GM21825 (cell line): ENCODE data around the gene POU3F1.

Experiments
- ATAC-seq: cut with Tn5 transposase; IDR thresholded peaks from one replicate; pipeline ENCODE4 v1.9.1; 2021; ENCODE audit warnings: mild to moderate bottlenecking, moderate library complexity; ENCODE audit not compliant: unreplicated experiment

POU3F1 gene

DNA sequence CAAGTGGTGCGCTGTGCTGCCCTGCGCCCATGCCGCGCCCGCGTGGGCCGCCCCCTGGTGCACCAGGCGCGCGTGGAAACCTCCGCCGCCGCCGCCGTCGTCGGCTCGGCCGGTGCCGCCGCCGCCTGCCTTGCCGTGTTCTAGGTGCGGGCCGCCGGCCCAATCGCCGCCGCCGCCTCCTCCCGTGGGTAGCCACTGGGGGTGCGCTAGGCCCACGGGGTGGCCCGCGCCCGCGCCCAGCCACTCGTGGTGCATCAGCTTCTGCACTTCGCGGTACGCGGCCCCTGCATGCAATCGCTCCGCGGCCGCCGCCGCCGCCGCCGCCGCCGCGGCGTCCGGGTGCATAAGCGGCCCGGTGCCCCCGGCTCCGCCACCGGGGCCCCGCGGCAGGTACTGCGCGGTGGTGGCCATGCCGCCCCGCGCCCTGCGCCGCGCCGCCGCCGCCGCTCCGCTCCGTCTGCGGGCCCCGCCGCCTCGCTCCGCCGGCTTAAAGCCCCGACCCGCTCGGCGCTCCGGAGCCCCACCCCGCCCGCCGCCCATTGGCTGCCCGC, at the start of gene POU3F1:
TSS of gene POU3F1 (minus strand) at position 461 of the 551 bp plus-strand sequence. CDS start at position 411, 50 bp downstream.
- ATAC-seq: peak; percentile 4

DNA sequence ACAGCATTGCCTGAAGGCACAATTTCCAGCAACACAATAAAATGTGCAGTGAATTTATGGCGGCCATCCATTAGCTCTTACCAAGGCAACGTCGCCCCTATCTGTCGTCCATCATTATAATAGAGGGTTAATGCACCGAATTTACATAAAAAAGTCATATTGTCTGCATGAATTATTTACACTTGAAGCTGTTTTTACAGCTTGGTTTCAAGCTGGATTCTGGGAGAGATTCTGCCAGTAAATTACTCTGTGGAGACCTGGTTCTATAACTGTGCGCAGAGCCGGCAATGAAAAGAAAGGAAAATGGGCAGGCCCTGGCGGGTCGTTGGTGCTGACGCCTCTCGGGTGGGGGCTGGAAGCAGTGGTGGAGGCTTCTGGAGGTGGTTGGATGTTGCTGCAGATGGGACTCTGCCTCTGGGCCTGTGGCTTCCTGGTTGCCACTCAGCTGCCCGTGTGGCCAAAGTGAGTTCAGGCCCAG, 48.9 kb upstream of the POU3F1 start:
- no peak for ATAC-seq

DNA sequence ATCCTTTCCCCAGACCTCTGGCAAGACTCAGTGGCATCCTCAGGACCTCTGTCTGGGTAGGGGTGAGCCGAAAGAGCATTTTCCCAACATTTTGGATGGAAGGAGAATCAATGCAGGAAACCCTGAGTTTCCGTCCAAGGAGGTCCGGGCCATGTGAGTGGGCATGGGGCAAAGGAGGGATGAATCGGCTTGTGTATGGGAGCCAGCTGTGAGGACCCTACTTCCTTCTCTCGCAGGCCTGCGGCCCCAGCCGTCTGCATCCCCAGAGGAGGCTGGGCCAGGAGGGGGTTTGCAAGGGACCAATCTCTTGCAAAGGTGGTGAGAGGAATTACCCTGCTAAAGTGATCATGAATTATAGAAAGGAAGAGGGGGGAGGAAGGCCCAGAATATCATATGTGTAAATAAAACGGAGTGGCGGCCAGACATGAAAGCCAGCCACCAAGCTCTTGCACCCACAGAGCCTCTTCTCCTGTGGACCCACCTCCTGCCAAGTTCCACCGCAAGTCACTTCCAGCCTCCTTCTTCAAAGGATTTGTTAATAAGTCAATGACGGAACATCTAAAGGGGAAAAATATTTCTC, 48.2 kb upstream of the POU3F1 start:
- ATAC-seq: no peak

DNA sequence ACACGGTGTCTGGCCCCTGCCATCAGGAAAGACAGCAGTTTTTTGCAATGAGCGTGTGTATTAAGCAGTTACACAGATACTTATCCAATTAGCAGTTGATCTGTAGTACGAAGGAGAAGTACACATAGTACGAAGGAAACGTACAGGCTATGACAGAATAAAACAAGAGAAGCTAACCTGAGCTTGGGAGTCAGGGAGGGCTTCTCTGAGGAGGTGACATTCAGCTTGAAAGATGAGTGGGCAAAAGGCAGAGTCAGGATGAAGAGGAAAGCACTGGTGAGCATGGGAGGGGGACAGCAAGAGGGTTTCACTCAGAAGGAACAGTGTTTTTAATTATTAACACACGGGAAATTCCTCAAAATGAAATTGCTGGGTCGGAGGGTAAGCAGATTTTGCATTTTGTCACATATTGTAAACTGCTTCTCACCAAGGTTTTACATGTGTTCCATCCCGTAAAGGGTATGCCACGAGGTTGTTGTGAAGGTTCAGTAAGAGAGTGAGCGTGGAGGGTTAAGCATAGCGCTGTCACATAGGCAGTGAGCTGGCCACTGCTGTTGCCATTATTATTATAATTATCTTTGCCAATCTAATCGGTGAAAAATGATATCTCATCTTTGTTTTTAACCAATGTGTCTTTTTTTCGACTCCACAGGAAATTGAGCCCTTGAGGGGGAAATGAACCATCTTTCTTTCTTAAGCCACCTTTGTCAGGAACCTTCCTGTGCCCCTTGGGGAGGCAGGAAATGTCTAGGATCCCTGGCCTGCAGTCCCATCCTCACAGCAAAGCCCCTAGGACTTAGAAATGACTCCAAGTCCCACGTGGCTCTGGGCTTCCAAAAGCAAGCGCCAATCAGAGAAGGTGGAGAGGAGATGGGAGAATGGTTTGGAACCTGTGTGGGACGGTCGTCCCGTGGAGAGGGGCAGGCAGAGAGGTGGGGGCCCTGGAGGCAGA, 47.3 kb upstream of the POU3F1 start:
- no peak for ATAC-seq

DNA sequence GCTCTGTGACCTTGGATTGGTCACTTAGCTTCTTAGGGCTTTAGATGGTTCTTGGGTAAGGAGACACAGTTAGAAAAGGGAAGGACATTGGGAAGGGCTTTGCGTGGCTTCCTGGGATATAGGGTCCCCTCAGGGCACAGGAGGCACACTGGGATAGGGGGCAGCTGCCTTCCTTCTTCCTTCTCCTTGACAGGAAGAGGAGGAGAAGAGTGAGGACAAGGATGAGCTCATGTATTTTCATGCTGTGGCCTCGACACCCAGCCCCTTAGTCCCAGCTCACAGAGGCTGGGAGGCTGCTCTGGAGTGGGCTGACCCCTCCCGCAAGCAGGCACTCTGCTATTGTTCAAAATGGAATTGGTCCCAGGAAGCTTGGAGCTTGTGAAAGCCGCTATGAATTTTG, 45.7 kb upstream of the POU3F1 start:
- no peak for ATAC-seq

DNA sequence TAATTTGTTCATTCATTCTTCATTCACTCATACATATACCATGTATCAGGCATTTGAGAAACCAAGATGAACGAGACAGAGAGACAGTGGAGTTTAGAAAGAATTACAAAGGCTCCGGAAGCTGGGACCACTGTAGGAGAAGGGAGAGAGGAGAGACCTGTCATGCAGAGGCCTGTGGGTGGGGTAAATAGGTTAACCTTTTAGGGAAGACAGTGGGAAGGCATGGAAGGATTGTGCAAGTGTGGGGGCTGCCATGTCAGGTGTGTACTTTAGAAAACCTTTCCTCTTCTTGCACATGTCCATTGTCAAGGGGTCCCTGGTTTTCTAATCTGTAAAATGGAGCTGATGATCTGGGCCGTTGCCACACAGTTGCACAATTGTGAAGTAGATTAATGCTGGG, 44.2 kb upstream of the POU3F1 start:
- no peak for ATAC-seq

DNA sequence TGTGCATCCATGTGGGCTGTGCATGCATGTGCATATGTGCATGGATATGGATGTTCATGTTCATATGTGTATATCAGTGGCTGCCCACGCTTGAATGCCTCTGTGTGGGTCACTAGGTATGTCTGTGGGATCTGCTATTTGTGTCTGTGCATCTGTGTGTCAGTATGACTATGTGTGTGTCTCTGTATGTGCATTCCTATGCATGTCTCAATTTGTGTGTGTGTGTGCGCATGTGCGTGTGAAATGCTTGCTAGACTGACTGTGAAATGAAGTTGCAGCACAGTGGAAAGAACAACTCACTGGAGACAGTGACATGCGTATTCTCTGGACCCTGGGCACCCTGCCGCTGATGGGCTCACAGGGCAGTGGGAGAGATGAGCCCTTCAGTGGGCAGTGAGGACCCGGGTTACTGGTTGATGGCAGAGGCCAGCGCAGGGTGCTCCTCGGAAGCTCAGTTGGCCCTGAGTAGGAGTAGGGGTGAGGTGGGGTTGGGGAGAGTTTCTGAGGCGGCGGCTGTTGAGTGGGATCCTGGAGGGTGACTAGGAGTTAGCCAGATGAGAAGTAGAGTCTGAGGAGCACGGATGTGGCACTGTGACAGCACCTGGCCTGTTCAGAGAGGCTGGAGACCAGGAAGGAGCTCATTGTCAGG, 43.2 kb upstream of the POU3F1 start:
- no peak for ATAC-seq

DNA sequence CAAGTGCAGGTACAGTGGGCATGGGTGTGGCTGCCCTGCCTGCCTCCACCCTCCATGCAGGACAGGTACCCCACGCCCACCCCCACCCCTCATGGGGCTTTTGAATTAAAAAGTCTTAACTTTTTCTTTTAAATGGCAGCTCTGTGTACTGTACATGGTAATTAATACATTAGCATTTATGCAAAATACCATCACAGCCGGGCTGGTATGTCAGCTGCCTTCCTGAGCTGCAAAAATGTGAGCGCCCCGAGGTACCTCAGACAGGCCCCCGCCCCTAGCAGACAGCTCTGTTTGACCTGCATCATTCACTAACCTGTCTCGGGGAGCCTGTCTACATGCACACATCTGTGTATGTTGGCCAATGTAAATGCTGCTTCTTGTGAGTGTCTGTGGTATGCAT, 42.2 kb upstream of the POU3F1 start:
- no peak for ATAC-seq

DNA sequence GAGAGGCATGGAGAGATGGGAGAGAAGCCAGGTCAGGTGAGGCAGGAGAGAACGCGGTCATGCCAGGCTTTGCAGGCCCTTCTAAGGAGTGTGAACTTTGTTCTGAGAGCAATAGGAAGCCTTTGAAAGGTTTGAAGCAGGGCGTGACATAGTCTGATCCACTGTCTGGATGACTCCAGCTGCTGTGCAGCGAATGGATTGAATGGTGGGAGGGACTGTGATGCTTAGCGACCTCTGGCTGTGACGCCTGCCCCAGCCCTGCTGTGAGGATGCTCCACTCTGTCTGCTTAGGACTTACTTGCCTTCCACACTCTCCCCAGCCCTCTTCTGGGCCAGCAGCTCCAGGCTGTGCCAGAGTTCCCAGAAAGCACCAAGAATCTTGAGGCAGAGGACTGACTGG, 41.8 kb upstream of the POU3F1 start:
- no peak for ATAC-seq

DNA sequence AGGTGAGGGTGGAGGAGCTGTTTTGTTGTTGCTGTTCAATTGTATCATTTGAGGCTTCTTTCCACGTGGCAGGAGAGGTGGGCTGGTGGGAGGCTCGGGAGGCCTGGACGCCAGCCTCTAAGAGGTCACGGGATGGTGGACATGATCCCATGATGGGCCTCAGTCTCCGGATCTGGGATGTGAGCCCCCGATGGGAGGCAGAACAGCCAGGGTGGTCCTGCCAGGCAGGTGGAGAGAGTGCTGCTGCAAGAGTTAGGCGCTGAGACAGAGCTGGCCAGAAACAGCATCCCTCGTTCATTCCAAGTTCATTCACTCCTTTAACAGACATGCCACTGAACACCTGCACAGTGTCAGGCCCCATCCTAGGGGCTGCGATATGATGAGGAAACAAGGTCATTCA, 41.1 kb upstream of the POU3F1 start:
- ATAC-seq: no peak

DNA sequence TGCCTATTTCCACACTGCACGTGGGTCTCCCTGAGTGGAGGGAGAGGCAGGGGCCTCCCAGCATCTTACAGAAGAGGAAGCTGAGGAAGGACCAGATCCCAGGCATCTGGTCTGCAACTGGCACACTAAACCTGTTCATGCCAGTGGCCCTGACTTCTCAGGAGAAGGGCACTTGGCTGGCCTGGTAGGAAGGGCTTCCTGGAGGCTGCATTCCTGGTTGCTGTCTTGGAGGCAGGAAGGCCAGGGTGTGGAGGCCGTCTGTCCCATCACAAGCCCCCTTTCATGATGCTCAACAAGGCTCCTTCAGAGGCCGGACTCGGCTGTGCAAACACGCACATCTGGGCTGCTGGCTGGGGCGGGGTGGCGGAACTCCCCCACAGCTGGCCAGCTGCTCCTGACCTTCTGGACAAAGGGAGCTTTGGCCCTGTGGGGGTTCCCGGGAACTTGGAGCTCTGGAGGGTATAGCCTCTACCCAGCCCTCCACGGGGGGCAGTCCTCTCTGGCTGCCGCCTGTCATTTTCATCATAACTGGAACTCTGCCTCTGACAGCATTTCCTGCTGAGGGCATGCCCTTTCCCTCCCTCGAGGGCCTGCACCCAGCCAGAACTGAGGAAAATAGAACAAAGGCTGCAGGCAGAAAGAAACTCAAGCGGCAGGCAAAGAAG, 39.2 kb upstream of the POU3F1 start:
- ATAC-seq: no peak

DNA sequence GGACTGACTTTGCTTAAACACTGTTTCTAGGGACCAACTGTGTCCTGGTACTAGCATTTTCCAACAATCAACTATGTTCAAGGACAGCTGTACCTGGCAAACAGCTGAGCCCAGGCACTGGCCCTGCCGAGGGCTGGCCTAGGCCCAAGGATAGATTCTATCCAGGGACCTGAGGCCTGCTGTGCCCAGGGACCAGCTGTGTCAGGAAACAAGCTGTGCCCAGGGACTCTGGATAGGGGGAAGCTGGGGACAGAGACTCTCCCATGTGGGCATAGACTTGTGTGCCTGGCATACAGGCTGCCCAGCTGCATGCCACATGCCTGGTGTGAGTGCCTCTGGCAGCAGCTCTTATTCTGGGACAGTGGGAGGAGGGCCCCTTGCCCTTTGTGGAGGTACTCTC, 38.1 kb upstream of the POU3F1 start:
- no peak for ATAC-seq

DNA sequence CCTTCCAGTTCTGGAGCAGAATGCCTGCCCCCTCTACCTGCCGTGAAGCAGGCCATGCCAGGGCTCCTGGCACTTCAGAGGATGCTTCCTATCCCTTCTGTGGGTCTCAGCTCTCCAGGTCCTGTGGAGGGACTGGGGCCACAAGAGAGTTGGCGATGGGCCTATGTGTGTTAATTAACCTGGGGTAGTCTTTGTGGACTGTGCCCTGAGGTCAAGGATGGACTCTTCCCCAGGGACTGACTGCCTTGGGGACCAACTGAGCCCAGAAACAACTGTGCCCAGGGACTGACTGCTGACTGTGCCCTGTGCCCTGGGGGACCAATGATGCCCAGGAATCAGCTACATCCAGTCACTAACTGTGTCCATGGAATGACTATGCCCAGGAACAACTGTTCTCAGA, 37.5 kb upstream of the POU3F1 start:
- ATAC-seq: no peak

DNA sequence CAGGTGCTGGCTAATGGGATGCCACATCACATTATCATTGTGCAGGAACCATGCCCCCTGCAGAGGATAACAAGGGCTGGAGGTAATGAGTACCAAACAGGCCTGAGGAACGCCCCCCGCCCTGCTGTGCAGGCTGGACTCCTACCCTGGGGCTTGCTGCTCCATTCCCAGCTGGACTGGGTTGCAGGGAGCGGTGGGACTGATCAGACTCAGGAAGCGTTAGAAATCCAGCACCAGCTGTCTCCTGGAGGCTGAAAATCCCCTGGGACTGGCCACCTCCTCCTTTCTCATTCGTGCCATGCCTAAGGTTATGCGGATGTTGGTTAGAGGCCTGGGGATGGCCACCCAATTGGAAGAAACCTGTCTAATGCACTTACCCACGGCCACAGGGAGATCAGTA, 36.9 kb upstream of the POU3F1 start:
- ATAC-seq: no peak

DNA sequence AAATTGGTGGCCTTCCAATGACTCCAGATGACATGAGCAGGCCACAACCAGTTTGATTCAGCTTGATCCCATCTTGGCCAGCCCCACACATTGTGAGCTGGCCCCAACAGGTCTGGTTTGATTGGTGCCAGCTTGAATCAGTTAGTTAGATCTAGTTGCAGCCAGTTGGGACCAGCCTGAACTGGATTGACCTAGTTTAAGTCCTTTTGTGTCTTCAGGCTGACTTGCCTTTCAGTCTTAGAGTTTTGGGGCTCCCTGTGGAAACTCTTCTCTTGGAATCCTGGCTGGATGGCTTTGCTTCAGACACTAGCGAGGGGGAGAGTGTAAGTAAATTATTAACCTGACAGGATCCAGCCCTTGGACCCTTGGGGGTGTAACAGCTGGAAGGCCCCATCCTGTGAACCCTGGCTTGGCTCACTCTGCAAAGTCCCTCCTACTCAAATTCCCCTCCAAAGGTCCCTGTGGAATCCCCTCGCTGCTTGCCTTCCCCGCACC, 36.2 kb upstream of the POU3F1 start:
- ATAC-seq: no peak

DNA sequence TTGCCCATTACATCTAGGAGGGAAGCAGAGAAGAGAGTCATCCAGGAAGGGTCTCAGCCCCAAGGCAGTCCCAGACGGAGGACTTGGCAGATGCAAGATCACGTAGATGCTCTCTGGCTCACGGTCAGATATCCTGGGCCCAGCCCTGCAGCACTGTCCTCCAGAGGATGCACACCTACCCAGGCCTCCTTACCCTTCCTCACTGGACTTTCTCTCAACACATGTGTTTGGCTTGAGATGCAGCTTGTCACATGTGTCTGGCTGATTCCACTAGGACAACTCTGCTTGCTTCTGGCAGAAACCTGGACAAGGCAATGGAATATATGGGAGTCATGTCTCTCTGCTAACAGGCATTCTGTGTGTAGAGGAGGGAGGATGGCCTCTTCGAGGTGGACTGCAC, 32.4 kb upstream of the POU3F1 start:
- ATAC-seq: no peak

DNA sequence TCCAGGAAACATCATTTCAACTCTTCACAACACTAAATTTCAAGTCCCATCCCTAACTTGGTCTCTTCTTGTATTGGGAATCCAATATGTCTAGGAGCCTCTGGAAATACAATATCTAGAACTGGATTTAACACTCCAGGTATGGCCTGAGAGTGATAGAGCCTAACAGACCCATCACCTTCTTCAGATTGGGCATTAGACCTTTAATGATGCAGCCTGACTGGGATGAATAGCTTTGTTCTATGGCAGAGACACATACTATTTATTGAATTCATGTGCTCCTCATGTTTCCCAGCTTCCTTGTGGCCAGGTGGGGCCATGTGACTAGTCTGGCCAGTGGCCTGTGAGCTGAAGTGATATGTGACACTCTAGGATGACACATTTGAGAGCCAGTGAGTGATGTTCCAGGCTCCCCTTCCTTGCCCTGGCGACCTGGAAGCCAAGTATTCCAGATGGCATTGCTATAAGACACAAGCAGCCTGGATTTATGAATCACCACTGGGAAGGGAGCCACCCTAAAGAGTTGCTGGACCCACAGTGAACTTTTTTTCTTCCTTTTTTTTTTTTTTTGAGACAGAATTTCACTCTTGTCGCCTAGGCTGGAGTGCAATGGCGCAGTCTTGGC, 31.0 kb upstream of the POU3F1 start:
- ATAC-seq: no peak

DNA sequence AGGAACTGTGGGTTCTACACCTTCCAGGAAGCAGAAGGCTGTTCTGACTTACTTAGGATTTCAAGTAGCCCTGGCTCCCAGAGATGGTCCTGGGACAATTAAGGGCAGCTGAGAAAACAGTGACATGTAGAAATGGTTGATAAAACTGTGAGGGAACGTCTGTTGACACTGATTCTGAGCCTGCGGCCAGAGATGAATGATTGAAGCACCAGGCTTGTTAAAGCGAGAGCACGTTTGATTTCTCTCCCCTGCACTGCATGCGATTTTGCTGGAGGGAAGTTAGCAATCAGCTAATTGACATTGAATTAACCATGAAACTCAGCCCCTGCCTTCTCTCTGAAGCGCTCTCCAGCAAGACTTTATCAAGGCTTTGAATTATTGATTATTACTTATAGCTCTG, 29.9 kb upstream of the POU3F1 start:
- no peak for ATAC-seq

DNA sequence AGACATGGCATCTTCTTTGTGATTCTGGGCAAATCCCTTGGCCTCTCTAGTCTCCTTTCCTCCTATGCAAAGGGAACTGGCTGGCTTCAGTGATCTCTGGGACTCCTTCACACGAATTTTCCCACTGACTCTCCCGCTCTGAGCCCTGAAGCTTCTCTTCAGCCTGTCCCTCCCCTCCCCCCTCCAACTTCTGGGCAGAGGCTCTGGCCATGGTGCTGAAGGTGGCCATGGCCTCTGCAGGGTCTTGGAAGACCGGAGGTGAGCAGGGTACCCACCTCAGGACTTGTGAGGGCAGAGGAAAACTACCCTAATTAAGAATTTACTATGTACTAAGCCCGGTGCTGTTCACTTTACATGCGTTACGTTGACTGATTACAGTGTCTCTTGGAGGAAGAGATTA, 29.4 kb upstream of the POU3F1 start:
- no peak for ATAC-seq

DNA sequence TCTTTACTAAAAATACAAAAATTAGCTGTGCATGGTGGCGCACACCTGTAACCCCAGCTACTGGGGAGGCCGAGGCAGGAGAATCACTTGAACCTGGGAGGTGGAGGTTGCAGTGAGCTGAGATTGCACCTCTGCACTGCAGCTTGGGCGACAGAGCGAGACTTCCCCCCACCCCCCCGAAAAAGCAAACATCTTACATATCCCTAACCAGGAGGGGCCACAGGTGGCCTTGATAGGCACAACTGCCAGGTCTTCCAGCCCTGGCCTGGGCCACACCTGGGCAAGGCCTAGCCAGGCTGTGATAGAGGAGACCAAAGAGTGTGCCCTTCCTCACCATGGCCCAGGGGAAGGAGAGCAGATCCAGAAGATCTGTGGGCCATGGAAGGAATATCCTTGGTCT, 28.6 kb upstream of the POU3F1 start:
- ATAC-seq: no peak
